ENCODE results near the gene KLK2.

DNA sequence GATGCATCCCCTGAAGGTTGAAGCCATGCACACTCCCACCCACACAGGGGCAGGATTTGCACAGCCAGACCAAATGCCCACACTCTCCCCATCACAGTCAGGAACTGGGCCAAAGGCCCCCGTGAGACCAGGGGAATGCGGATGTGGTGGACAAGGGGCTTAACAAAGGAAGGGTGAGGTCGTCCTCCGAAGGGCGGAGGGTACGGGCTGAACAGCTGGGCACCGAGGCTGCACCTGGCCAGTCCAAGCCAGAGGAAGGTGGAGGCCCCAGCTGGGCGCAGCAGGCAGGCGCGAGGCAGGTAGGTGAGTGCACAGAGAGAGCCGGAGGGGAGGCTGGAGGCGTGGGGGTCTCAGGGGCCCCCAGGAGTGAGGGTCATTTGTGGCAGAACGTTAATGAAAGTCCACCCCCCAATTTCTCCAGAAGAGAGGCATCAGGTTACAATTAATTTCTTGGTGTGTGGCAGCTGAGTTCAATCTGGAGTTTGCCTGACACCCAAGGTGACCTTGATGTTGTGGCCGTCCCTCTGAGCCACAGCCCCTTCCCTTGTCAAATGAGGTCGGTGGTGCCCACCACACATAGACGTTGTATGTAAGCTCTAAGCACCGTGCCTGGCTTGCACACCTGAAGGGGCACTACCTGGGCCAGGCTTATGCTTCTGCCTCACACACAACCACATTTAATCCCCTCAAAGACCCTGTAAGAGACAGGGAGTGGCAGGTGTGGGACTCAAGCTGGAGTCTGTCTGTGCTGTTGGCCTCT is 42.8 kb upstream of the KLK2 start:
- TF ChIP-seq, protein P1, sequence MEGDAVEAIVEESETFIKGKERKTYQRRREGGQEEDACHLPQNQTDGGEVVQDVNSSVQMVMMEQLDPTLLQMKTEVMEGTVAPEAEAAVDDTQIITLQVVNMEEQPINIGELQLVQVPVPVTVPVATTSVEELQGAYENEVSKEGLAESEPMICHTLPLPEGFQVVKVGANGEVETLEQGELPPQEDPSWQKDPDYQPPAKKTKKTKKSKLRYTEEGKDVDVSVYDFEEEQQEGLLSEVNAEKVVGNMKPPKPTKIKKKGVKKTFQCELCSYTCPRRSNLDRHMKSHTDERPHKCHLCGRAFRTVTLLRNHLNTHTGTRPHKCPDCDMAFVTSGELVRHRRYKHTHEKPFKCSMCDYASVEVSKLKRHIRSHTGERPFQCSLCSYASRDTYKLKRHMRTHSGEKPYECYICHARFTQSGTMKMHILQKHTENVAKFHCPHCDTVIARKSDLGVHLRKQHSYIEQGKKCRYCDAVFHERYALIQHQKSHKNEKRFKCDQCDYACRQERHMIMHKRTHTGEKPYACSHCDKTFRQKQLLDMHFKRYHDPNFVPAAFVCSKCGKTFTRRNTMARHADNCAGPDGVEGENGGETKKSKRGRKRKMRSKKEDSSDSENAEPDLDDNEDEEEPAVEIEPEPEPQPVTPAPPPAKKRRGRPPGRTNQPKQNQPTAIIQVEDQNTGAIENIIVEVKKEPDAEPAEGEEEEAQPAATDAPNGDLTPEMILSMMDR (optimal IDR thresholded peaks at IDR 0.05 in 1 of 3, IDR thresholded peaks at IDR 0.05 in 1 of 3, conservative IDR thresholded peaks at IDR 0.05 in 1 of 3; ENCODE audit: extremely low read depth in 1 of 3, insufficient read depth in 2 of 3, low read length in 3 of 3) = no peak
- TF ChIP-seq EZH2 (IDR thresholded peaks at IDR 0.05; ENCODE audit: low read length) = no peak

All from keratinocyte (primary cell).